ENCODE results near the gene SRRM4. TPM values are rescaled to one million over a fixed set of nuclear protein-coding genes. Genes with fewer than 3 reads are reported as not detected.

Gene SRRM4
- total RNA-seq, 1 donor from 2014 or later: 1.7 TPM

- Mint-ChIP-seq H3K27me3 (ENCODE audit: low read depth) (no peaks in the 10 kb centered on the region), H3K4me3 (no peak overlapping the region), H3K36me3 (peaks cover 15% of the 10 kb centered on the region), H3K9me3 (no peaks in the 10 kb centered on the region), H3K27ac (no peak overlapping the region), H3K4me1 (no peaks in the 10 kb centered on the region)
- no peak for DNase-seq (ENCODE audit: low spot score in 2 of 2, unreplicated experiment in 2 of 2)
- TF ChIP-seq CTCF (IDR thresholded peaks at IDR 0.05; ENCODE audit: unreplicated experiment): no peak
Measured at GRCh38 chr12:119198440-119198839, 217.1 kb downstream of the SRRM4 start.

- no peak for DNase-seq (ENCODE audit: low spot score in 2 of 2, unreplicated experiment in 2 of 2)
- no peaks in the 10 kb centered on the region for H3K4me1 Mint-ChIP-seq
- peaks cover 2% of the 10 kb centered on the region for H3K36me3 Mint-ChIP-seq
- H3K4me3 Mint-ChIP-seq: no peak overlapping the region
- H3K9me3 Mint-ChIP-seq: no peaks in the 10 kb centered on the region
- TF ChIP-seq CTCF (IDR thresholded peaks at IDR 0.05; ENCODE audit: unreplicated experiment): no peak
- no peaks in the 10 kb centered on the region for H3K27me3 Mint-ChIP-seq (ENCODE audit: low read depth)
- no peak overlapping the region for H3K27ac Mint-ChIP-seq
Measured at GRCh38 chr12:119200601-119201000, 219.3 kb downstream of the SRRM4 start.

- DNase-seq (ENCODE audit: low spot score in 2 of 2, unreplicated experiment in 2 of 2): no peak
- TF ChIP-seq CTCF (IDR thresholded peaks at IDR 0.05; ENCODE audit: unreplicated experiment): no peak
- H3K9me3 Mint-ChIP-seq: no peaks in the 10 kb centered on the region
- H3K4me1 Mint-ChIP-seq: peaks cover 2% of the 10 kb centered on the region
- H3K4me3 Mint-ChIP-seq: no peak overlapping the region
- H3K27me3 Mint-ChIP-seq (ENCODE audit: low read depth): no peaks in the 10 kb centered on the region
- no peak overlapping the region for H3K27ac Mint-ChIP-seq
- H3K36me3 Mint-ChIP-seq: no peaks in the 10 kb centered on the region
Measured at GRCh38 chr12:119201789-119202543, 220.6 kb downstream of the SRRM4 start.

GRCh38 chr12:119202544-119202943 lies 221.2 kb downstream of the SRRM4 start:
- no peak for TF ChIP-seq CTCF (IDR thresholded peaks at IDR 0.05; ENCODE audit: unreplicated experiment)
- H3K4me3 Mint-ChIP-seq: no peak overlapping the region
- H3K36me3 Mint-ChIP-seq: no peaks in the 10 kb centered on the region
- H3K27me3 Mint-ChIP-seq (ENCODE audit: low read depth): no peaks in the 10 kb centered on the region
- peaks cover 8% of the 10 kb centered on the region for H3K4me1 Mint-ChIP-seq
- no peaks in the 10 kb centered on the region for H3K9me3 Mint-ChIP-seq
- H3K27ac Mint-ChIP-seq: no peak overlapping the region
- no peak for DNase-seq (ENCODE audit: low spot score in 2 of 2, unreplicated experiment in 2 of 2)

- H3K9me3 Mint-ChIP-seq: no peaks in the 10 kb centered on the region
- H3K27me3 Mint-ChIP-seq (ENCODE audit: low read depth): no peaks in the 10 kb centered on the region
- no peak for TF ChIP-seq CTCF (IDR thresholded peaks at IDR 0.05; ENCODE audit: unreplicated experiment)
- H3K27ac Mint-ChIP-seq: peak overlapping the region; percentile 23
- H3K36me3 Mint-ChIP-seq: no peaks in the 10 kb centered on the region
- no peak for DNase-seq (ENCODE audit: low spot score in 2 of 2, unreplicated experiment in 2 of 2)
- peaks cover 18% of the 10 kb centered on the region for H3K4me1 Mint-ChIP-seq
- no peak overlapping the region for H3K4me3 Mint-ChIP-seq
Measured at GRCh38 chr12:119204131-119204530, 222.8 kb downstream of the SRRM4 start.
